Thyroid gland (tissue), 4 donors: Measurements from ENCODE around the gene ZFAND3. TPM values are rescaled to one million over a fixed set of nuclear protein-coding genes. Genes with fewer than 3 reads are reported as not detected.
A peak's percentile ranks its signal among the peaks of the same experiment; 100 is the strongest.

Experiments
- DNase-seq, 2 donors: peaks; one replicate each; pipeline ENCODE4 v3.0.0-alpha.2; 2019
- H3K27ac ChIP-seq, 3 donors: fragments of 200-600 bp; sonication (generic); 1 replicate in 2 of 3; 2 replicates in 1 of 3; pipeline ENCODE4 v1.5.1; 2016 to 2019; ENCODE audit warnings: mild to moderate bottlenecking in 1 of 3, moderate library complexity in 1 of 3
- H3K27me3 ChIP-seq: fragments of 200-600 bp; sonication (generic); one replicate; pipeline ENCODE4 v1.5.1; 2019
- H3K36me3 ChIP-seq, 2 donors: fragments of 200-600 bp; sonication (generic); one replicate each; pipeline ENCODE4 v1.5.1; 2016 to 2019
- H3K4me1 ChIP-seq, 2 donors: fragments of 200-600 bp; sonication (generic); one replicate each; pipeline ENCODE4 v1.5.1; 2017 to 2019
- H3K4me3 ChIP-seq, 3 donors: fragments of 200-600 bp; sonication (generic); replicated peaks in 1 of 3; 1 replicate in 2 of 3; 2 replicates in 1 of 3; pipeline ENCODE4 v1.5.1; 2016; ENCODE audit warnings: mild to moderate bottlenecking in 1 of 3
- H3K9me3 ChIP-seq: fragments of 200-600 bp; sonication (generic); one replicate; pipeline ENCODE4 v1.5.1; 2017
- POLR2A ChIP-seq, 2 donors: fragments of 450-650 bp; IDR thresholded peaks; one replicate each; pipeline ENCODE4 v1.6.1; 2017; ENCODE audit warnings: antibody characterized with exemption in 2 of 2, mild to moderate bottlenecking in 2 of 2, moderate library complexity in 1 of 2
- WGBS, 2 donors: methylation state at CpG; one replicate each; pipeline ENCODE4 v1.1.5; 2017; 5-methylcytosine and 5-hydroxymethylcytosine counted together
- intact Hi-C: fragments of 100-400 bp; cut with DNase I; formaldehyde crosslinking; loops from one replicate; pipeline ENCODE4 v1.15.1; 2023
- total RNA-seq, 4 donors: library from RNA; depleted of rRNA; stranded (reverse); fragments of >200 nt; gene quantifications; one replicate each; pipeline ENCODE4 v1.2.3, GENCODE V29; 2016
- TF ChIP-seq, protein P1 (sequence below), 6 experiments: fragments of 200-600 bp in 3 of 6; fragments of 450-650 bp in 3 of 6; sonication (generic) in 3 of 6; IDR thresholded peaks; one replicate each; pipeline ENCODE4 v1.5.1; 2016 to 2019; ENCODE audit warnings: antibody characterized with exemption in 6 of 6, mild to moderate bottlenecking in 2 of 6, inconsistent platforms in 1 of 6, moderate library complexity in 1 of 6

ZFAND3 gene
- total RNA-seq, 4 donors from 2014 or later, result 41.3 to 57.7 (median 55.9) TPM

DNA sequence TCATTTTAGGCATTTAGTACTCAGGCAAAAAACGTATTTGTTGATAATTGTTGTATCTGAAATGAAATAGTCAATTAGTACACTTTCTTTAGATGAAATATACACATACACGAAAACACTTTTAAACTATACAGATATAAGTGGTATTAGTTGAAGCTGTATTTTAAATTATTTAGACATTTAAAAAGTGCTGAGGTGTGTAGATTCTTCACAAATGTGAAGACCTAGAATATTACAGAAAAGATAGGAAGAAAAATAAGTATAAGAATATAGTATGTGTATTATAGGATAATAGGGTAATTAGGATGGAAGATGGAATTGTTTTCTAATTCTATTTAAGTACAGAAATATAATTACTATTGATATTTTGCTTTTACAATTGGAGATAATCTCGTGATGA lies 4.6 kb downstream of the ZFAND3 start:
- Histone ChIP-seq H3K36me3 (no peaks in the 10 kb centered on the region), H3K4me1 (peaks cover 58 to 72% of the 10 kb centered on the region in 2 donors), H3K27me3 (no peaks in the 10 kb centered on the region), H3K27ac (no peak overlapping the region), H3K4me3 (no peak overlapping the region), H3K9me3 (no peaks in the 10 kb centered on the region)
- DNase-seq, result no peak
- intact Hi-C loops, result loop anchor here (10.0 kb wide), 1 partner anchor 181 kb away; no protein-coding TSS in a partner anchor
- 88 to 90% methylated on average over 3 of the region's 3 CpGs for WGBS, 2 donors
- no peak for TF ChIP-seq POLR2A (IDR thresholded peaks at IDR 0.05)
- TF ChIP-seq, protein P1, sequence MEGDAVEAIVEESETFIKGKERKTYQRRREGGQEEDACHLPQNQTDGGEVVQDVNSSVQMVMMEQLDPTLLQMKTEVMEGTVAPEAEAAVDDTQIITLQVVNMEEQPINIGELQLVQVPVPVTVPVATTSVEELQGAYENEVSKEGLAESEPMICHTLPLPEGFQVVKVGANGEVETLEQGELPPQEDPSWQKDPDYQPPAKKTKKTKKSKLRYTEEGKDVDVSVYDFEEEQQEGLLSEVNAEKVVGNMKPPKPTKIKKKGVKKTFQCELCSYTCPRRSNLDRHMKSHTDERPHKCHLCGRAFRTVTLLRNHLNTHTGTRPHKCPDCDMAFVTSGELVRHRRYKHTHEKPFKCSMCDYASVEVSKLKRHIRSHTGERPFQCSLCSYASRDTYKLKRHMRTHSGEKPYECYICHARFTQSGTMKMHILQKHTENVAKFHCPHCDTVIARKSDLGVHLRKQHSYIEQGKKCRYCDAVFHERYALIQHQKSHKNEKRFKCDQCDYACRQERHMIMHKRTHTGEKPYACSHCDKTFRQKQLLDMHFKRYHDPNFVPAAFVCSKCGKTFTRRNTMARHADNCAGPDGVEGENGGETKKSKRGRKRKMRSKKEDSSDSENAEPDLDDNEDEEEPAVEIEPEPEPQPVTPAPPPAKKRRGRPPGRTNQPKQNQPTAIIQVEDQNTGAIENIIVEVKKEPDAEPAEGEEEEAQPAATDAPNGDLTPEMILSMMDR (IDR thresholded peaks at IDR 0.05), result no peak

DNA sequence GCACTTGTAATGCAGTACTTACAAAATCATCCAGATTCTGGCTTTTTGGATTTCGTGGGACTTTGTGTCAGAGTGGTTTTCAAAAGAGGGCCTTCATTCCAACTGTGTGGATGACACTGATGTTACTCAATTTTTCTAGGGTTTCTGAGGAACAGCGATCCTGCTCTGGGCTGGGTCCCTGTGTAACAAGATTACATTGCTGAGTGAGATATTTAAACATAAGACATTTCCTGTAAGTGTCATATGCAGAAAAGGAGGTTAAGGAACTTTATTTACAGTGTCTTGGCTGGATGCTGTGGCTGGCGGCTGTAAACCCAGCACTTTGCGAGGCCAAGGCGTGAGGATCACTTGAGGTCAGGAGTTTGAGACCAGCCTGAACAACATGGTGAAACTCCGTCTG lies 6.7 kb downstream of the ZFAND3 start:
- Histone ChIP-seq H3K27me3 (no peaks in the 10 kb centered on the region), H3K4me3 (no peak overlapping the region), H3K9me3 (no peaks in the 10 kb centered on the region), H3K4me1 (peaks cover 70 to 89% of the 10 kb centered on the region in 2 donors), H3K36me3 (no peaks in the 10 kb centered on the region), H3K27ac (peak overlapping the region; percentile 9 to 40 (median 37))
- no peak for DNase-seq
- 78 to 79% methylated on average over 6 of the region's 6 CpGs for WGBS, 2 donors
- TF ChIP-seq, protein P1 (IDR thresholded peaks at IDR 0.05), result no peak
- no peak for TF ChIP-seq POLR2A (IDR thresholded peaks at IDR 0.05)
- intact Hi-C loops, result loop anchor here (10.0 kb wide), 1 partner anchor 179 kb away; no protein-coding TSS in a partner anchor

DNA sequence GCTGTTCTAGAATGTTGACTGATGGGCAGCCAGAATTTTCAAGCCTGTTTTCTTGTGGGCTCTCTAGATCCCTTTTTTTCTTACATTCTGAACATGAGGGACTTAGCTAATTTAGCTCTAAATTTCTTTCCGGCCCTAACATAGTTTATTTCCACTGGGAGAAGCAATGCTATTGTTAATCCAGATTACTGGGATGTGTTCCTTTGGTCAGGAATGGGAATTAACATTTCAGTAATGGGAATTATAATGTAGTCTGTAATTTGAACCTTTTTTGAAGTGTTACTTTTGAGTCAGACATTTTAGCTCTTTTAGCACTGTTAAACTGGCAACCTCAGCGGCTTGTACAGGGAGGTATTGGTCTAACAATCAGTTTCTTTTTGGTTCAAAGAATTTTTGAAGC lies 7.5 kb downstream of the ZFAND3 start:
- TF ChIP-seq, protein P1 (IDR thresholded peaks at IDR 0.05), result no peak
- TF ChIP-seq POLR2A (IDR thresholded peaks at IDR 0.05), result no peak
- H3K27me3 ChIP-seq, result no peaks in the 10 kb centered on the region
- WGBS, 2 donors, result 71 to 86% methylated on average over 2 of the region's 2 CpGs
- no peak for DNase-seq
- intact Hi-C loops, result loop anchor here (10.0 kb wide), 1 partner anchor 178 kb away; no protein-coding TSS in a partner anchor
- peaks cover 70 to 89% of the 10 kb centered on the region in 2 donors for H3K4me1 ChIP-seq
- no peaks in the 10 kb centered on the region for H3K9me3 ChIP-seq
- H3K27ac ChIP-seq, result peak overlapping the region in 1 of 3 donors; percentile 17
- no peaks in the 10 kb centered on the region for H3K36me3 ChIP-seq
- H3K4me3 ChIP-seq, result no peak overlapping the region

DNA sequence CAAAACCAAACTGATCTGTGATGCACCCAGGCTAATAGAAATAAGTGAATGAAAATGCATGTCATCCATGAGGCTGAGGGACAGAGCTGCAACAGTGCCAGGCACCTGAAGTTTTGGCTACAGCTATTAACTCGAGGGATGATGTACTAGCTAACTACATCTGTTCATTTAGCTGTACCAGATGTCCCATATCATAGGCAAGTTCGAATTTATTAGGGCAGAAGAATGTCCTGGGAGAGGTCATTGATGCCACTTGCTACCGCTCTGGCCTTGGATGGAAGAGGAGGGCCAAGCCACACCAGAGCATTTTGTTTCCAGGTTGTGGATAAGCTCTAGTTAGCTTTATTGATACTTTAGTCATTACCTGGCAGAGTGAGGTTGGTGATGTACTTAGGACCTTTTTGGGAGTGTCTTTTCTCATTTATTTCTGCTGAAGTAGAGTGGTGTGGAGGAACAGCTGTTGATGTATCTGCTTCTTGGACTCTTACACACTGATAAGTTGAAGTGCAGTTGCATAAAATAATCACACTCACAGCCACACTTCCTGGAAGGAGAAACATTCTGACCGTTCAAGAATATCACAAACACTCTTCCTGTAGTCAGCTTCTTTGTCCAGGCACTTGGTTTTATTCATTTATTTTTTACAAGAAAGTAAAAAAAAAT lies 8.2 kb downstream of the ZFAND3 start:
- WGBS, 2 donors, result 67 to 71% methylated on average over 4 of the region's 4 CpGs
- Histone ChIP-seq H3K27ac (no peak overlapping the region), H3K4me1 (peaks cover 70 to 89% of the 10 kb centered on the region in 2 donors), H3K36me3 (no peaks in the 10 kb centered on the region), H3K9me3 (no peaks in the 10 kb centered on the region), H3K4me3 (no peak overlapping the region), H3K27me3 (no peaks in the 10 kb centered on the region)
- DNase-seq, result no peak
- TF ChIP-seq, protein P1 (IDR thresholded peaks at IDR 0.05), result no peak
- no peak for TF ChIP-seq POLR2A (IDR thresholded peaks at IDR 0.05)
- intact Hi-C loops, result loop anchor here (10.0 kb wide), 1 partner anchor 177 kb away; no protein-coding TSS in a partner anchor

DNA sequence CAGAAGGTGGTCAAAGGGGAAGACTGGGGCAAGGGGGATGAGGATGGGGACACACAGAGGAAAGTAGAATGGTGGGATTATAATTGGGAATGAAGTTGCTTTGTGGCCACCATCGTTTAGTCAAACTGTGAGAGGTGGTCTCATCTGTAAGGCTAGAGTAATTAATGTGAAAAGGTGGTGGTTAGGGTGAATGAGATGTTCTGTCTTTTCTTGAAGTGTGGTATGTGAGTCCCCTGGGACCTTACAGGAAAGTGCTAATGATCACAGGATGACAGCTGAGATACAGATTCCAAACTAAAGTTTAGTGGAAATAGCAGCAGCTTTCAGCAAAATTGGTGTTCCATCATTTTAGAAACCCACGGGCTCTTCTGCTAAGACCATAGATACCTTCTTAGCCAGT lies 10.7 kb downstream of the ZFAND3 start:
- TF ChIP-seq, protein P1 (IDR thresholded peaks at IDR 0.05), result no peak
- no peak for TF ChIP-seq POLR2A (IDR thresholded peaks at IDR 0.05)
- no peak overlapping the region for H3K27ac ChIP-seq
- intact Hi-C loops, result no loop called here
- no peaks in the 10 kb centered on the region for H3K9me3 ChIP-seq
- no peaks in the 10 kb centered on the region for H3K36me3 ChIP-seq
- WGBS, 2 donors, result 74 to 79% methylated on average over 2 of the region's 2 CpGs
- no peak for DNase-seq
- H3K27me3 ChIP-seq, result no peaks in the 10 kb centered on the region
- peaks cover 63 to 77% of the 10 kb centered on the region in 2 donors for H3K4me1 ChIP-seq
- H3K4me3 ChIP-seq, result no peak overlapping the region
